Lower lobe of right lung (tissue), 2 donors: ENCODE results near the gene CEP78. TPM values are rescaled to one million over a fixed set of nuclear protein-coding genes. Genes with fewer than 3 reads are reported as not detected.

Experiments used
- ATAC-seq, 2 donors: fragments of 200-7000 bp; cut with Tn5 transposase; one replicate each; pipeline ENCODE4 v1.9.1; 2020 to 2022; ENCODE audit warnings: mild to moderate bottlenecking in 2 of 2, moderate library complexity in 2 of 2
- DNase-seq: peaks from one replicate; pipeline ENCODE4 v3.0.0-alpha.2; 2020
- H3K27ac ChIP-seq: fragments of 200-600 bp; one replicate; pipeline ENCODE4 v1.8.0; 2022
- H3K27me3 ChIP-seq: fragments of 200-600 bp; one replicate; pipeline ENCODE4 v1.8.0; 2022; ENCODE audit warnings: low read depth
- H3K36me3 ChIP-seq: fragments of 200-600 bp; one replicate; pipeline ENCODE4 v1.8.0; 2022; ENCODE audit warnings: mild to moderate bottlenecking
- H3K4me1 ChIP-seq: fragments of 200-600 bp; one replicate; pipeline ENCODE4 v1.8.0; 2022
- H3K4me3 ChIP-seq: fragments of 200-600 bp; one replicate; pipeline ENCODE4 v1.8.0; 2022; ENCODE audit warnings: mild to moderate bottlenecking
- H3K9me3 ChIP-seq: fragments of 200-600 bp; one replicate; pipeline ENCODE4 v1.8.0; 2022
- intact Hi-C: fragments of 100-400 bp; cut with DNase I; formaldehyde crosslinking; loops from one replicate; pipeline ENCODE4 v1.11.0; 2022
- total RNA-seq: library from RNA; stranded (reverse); fragmentation: NEBNext Ultra II Directional; extraction: Animal tissue kit (Norgen Biotek cat#: 25700); gene quantifications from one replicate; pipeline ENCODE4 v1.2.1, GENCODE V29; 2021
- TF ChIP-seq, protein P1 (sequence below): fragments of 200-600 bp; IDR thresholded peaks from one replicate; pipeline ENCODE4 v1.8.0; 2022; ENCODE audit warnings: antibody characterized with exemption, mild to moderate bottlenecking
- donor health status: DM: no; HTN: yes; CAD: no; lungs with severe emphysema.

The CEP78 gene
- total RNA-seq, 1 donor from 2014 or later: 12.9 TPM

GRCh38 chr9:78292716-78293497 lies 57.0 kb downstream of the CEP78 start:
- H3K4me3 ChIP-seq: no peak overlapping the region
- ATAC-seq: no peak
- TF ChIP-seq, protein P1, sequence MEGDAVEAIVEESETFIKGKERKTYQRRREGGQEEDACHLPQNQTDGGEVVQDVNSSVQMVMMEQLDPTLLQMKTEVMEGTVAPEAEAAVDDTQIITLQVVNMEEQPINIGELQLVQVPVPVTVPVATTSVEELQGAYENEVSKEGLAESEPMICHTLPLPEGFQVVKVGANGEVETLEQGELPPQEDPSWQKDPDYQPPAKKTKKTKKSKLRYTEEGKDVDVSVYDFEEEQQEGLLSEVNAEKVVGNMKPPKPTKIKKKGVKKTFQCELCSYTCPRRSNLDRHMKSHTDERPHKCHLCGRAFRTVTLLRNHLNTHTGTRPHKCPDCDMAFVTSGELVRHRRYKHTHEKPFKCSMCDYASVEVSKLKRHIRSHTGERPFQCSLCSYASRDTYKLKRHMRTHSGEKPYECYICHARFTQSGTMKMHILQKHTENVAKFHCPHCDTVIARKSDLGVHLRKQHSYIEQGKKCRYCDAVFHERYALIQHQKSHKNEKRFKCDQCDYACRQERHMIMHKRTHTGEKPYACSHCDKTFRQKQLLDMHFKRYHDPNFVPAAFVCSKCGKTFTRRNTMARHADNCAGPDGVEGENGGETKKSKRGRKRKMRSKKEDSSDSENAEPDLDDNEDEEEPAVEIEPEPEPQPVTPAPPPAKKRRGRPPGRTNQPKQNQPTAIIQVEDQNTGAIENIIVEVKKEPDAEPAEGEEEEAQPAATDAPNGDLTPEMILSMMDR: no peak
- intact Hi-C loops: no loop called here
- H3K27ac ChIP-seq: no peak overlapping the region
- peaks cover 21% of the 10 kb centered on the region for H3K4me1 ChIP-seq
- no peak for DNase-seq
- H3K27me3 ChIP-seq: peaks cover 12% of the 10 kb centered on the region
- no peaks in the 10 kb centered on the region for H3K36me3 ChIP-seq
- H3K9me3 ChIP-seq: no peaks in the 10 kb centered on the region

DNA sequence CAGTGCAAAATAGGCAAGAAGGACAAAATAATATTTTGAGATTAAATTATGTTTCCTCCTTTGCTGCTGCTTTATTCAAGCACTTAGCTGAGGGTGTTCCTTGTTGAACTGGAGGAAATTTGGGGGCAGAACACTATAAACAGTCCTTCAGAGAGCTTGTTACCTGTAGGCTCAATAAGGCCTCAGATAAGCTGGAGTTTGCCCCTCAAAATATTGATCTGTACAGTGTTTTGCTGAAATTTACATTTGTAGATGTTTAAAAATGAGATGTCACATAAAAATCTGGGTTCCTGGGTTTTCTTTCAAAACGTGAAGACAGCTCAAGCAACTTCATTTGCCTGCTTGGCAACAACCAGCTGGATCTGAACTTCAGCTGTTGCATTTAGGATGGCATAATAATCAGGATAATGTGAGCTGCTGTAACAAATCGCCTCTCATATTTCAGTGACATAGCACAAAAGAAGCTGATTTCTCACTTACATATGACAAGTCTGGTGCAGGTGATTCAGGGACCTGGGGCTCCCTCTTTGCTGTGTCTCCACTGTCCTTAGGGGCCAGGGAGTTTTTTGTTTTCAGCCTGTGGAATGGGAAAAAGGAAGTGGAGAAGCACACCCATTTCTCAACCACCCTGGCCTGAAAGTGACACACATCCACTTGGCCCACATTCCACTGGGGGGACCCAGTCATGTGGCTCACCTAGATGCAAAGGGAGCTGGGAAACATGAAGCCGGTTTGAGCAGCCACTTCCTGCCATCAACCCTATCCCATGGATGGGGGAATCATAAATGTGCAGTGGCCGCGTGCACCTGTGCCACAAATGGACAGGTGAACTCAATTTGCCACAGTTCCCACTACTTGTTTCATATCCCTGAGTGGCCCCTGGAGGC lies 58.7 kb downstream of the CEP78 start:
- Histone ChIP-seq H3K27me3 (peaks cover 26% of the 10 kb centered on the region), H3K27ac (no peak overlapping the region), H3K4me3 (no peak overlapping the region), H3K36me3 (no peaks in the 10 kb centered on the region), H3K9me3 (no peaks in the 10 kb centered on the region), H3K4me1 (peaks cover 28% of the 10 kb centered on the region)
- intact Hi-C loops: no loop called here
- DNase-seq (no peak), ATAC-seq (no peak)
- TF ChIP-seq, protein P1: no peak

DNA sequence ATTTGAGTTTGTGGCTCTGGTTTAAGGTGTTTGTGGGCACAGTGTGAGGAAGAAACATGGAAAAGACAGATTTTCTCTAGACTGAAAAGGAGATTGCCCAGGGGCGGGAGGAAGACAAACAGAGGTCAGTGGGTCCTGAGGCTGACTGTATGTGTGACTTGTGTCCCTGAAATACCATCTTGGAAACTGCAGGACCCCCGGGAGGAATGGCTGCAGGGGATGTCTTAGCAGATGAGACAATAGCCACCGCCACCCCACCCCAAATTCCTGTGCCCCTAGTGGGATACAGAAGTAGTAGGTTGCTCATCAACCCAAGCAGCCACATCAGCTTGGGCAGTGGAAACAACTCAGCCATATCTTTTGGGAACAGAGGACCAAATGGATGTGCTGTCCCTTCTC lies 59.3 kb downstream of the CEP78 start:
- ATAC-seq (no peak), DNase-seq (no peak)
- H3K36me3 ChIP-seq: no peaks in the 10 kb centered on the region
- intact Hi-C loops: no loop called here
- H3K4me3 ChIP-seq: no peak overlapping the region
- peaks cover 28% of the 10 kb centered on the region for H3K4me1 ChIP-seq
- H3K27ac ChIP-seq: no peak overlapping the region
- TF ChIP-seq, protein P1: no peak
- H3K9me3 ChIP-seq: no peaks in the 10 kb centered on the region
- H3K27me3 ChIP-seq: peaks cover 33% of the 10 kb centered on the region

GRCh38 chr9:78295731-78296130 lies 59.9 kb downstream of the CEP78 start:
- DNase-seq: no peak
- TF ChIP-seq, protein P1: no peak
- Histone ChIP-seq H3K4me1 (peaks cover 28% of the 10 kb centered on the region), H3K9me3 (no peaks in the 10 kb centered on the region), H3K27ac (no peak overlapping the region), H3K27me3 (peaks cover 34% of the 10 kb centered on the region), H3K4me3 (peak overlapping the region; percentile 67), H3K36me3 (no peaks in the 10 kb centered on the region)
- intact Hi-C loops: no loop called here
- ATAC-seq: no peak

DNA sequence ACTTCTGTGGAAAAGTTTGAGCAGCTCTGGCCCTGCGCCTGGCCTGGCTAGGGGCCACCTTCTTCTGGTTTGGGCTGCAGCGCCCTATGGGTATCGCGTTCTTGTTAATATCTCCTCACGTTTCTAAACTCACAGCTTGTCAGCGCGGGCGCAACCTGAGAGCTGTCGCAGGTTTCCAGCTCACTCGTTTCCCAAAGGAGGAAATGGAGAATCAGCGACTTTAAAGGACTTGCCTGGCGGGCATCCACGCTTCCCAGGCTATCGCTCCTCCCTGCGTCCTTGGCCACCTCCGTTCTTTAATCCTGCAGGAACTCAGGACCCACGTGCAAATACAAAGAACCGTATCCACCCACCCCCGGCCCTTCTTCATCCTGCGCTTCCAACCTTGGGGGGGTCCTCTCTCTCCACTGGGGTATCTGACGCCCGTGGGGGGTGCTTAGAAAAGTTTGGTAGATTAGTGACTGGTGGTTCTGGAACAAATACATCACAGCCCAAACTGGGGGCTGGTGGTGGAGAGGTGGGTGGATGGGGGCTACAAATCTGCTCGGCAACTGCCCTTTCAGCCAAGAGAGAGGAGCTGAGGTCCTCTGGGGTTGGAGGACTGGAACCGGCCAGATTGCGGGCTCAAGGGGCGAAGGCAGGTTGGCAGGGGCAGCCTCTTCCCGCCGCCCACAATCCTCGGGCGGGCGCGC lies 60.5 kb downstream of the CEP78 start:
- Histone ChIP-seq H3K9me3 (no peaks in the 10 kb centered on the region), H3K4me1 (peaks cover 28% of the 10 kb centered on the region), H3K27ac (no peak overlapping the region), H3K4me3 (peak overlapping the region; percentile 67), H3K27me3 (peaks cover 39% of the 10 kb centered on the region), H3K36me3 (no peaks in the 10 kb centered on the region)
- ATAC-seq (peak; percentile 25 to 34), DNase-seq (peak; percentile 60)
- intact Hi-C loops: no loop called here
- TF ChIP-seq, protein P1: no peak
